ENCODE data around the gene SLC25A24.

DNA sequence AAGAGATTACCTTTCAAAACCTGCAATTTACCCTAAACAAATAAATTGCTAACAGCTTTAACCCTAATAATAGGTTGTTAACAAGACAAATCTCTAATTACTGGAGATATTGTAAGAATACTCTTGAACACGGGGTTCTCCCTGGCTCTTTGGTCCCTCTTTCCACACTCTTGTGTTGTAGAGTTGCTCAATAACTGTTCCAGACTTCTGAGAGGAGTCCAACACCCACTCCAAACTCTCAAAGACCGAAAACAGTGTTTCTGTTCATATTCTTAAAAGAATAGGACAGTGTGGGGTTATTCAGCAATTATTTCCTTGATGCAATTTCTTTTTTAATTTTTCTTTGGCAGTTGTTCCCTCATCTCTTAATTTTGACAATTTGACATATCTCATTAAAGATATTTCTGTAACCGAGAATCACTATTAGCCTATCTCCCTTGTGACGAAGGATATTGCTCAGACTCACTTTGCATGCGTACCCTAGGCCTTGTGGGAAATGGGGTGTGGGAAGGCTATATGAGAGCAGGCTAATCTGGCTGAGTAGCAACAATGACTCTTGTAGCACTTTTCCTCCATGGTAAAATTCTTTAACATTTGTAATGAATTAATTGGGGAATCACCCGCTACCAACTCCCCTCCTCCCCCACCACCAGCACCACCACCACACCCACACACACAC is 90.7 kb downstream of the SLC25A24 start:
- TF ChIP-seq TBL1XR1 (IDR thresholded peaks at IDR 0.05; ENCODE audit: low read depth, low read length): no peak
- TF ChIP-seq IKZF2 (IDR thresholded peaks at IDR 0.05): no peak
- TF ChIP-seq ETV6 (conservative IDR thresholded peaks at IDR 0.05 in 1 of 2, IDR thresholded peaks at IDR 0.05 in 1 of 2; ENCODE audit: borderline replicate concordance in 1 of 2, low read depth in 1 of 2): no peak
- TF ChIP-seq, protein P1, sequence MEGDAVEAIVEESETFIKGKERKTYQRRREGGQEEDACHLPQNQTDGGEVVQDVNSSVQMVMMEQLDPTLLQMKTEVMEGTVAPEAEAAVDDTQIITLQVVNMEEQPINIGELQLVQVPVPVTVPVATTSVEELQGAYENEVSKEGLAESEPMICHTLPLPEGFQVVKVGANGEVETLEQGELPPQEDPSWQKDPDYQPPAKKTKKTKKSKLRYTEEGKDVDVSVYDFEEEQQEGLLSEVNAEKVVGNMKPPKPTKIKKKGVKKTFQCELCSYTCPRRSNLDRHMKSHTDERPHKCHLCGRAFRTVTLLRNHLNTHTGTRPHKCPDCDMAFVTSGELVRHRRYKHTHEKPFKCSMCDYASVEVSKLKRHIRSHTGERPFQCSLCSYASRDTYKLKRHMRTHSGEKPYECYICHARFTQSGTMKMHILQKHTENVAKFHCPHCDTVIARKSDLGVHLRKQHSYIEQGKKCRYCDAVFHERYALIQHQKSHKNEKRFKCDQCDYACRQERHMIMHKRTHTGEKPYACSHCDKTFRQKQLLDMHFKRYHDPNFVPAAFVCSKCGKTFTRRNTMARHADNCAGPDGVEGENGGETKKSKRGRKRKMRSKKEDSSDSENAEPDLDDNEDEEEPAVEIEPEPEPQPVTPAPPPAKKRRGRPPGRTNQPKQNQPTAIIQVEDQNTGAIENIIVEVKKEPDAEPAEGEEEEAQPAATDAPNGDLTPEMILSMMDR (IDR thresholded peaks at IDR 0.05 in 2 of 3, conservative IDR thresholded peaks at IDR 0.05 in 1 of 3; ENCODE audit: control insufficient read depth in 2 of 3, extremely low read depth in 1 of 3, insufficient read depth in 1 of 3, low read depth in 3 of 3, low read length in 3 of 3): no peak
- no peak for TF ChIP-seq CBFB (IDR thresholded peaks at IDR 0.05; ENCODE audit: low read depth)
- no peak for TF ChIP-seq SIN3A (IDR thresholded peaks at IDR 0.05; ENCODE audit: low read depth, low read length)
- no peak for TF ChIP-seq KDM1A (IDR thresholded peaks at IDR 0.05; ENCODE audit: borderline replicate concordance)
- no peak for TF ChIP-seq ZZZ3 (IDR thresholded peaks at IDR 0.05; ENCODE audit: control insufficient read depth, insufficient read length, low read depth)
- TF ChIP-seq GATAD2B (conservative IDR thresholded peaks at IDR 0.05; ENCODE audit: low read depth): no peak
- TF ChIP-seq ZBTB33 (IDR thresholded peaks at IDR 0.05): no peak
- no peak for TF ChIP-seq SRF (IDR thresholded peaks at IDR 0.05; ENCODE audit: low read depth in 2 of 2, low read length in 2 of 2)
- no peak for TF ChIP-seq ZBTB40 (IDR thresholded peaks at IDR 0.05; ENCODE audit: borderline replicate concordance)
- no peak for TF ChIP-seq GABPA (IDR thresholded peaks at IDR 0.05; ENCODE audit: low read depth)
- no peak for TF ChIP-seq POLR2A (IDR thresholded peaks at IDR 0.05; ENCODE audit: low read depth, low read length)
